Keratinocyte (primary cell): Measurements from ENCODE around the gene PNKD. TPM values are rescaled to one million over a fixed set of nuclear protein-coding genes. Genes with fewer than 3 reads are reported as not detected.

ENCODE experiments used
- DNase-seq: peaks from one replicate; pipeline ENCODE4 v3.0.0-alpha.2; 2011; ENCODE audit warnings: low read depth, missing footprints, low spot score
- FAIRE-seq: peaks from 2 replicates; lab custom pipeline; 2011; peaks lifted over from hg19 to GRCh38; lab: Jason Lieb, UNC
- H2AFZ ChIP-seq: 2 replicates; pipeline ENCODE4 v1.6.0; 2012; ENCODE audit warnings: low read length, control low read depth, inconsistent platforms; ENCODE audit not compliant: control insufficient read depth
- H3K27ac ChIP-seq: 2 replicates; pipeline ENCODE4 v1.5.1; 2011; ENCODE audit warnings: low read length; ENCODE audit not compliant: control insufficient read depth, insufficient read depth
- H3K27me3 ChIP-seq: 3 replicates; pipeline ENCODE4 v1.6.0; 2011; ENCODE audit warnings: low read length; ENCODE audit not compliant: control insufficient read depth, insufficient read depth; ENCODE audit errors: extremely low read depth
- H3K36me3 ChIP-seq, 2 experiments: 2 replicates in 1 of 2; 3 replicates in 1 of 2; pipeline ENCODE4 v1.5.1; 2011; ENCODE audit warnings: low read length in 2 of 2, mild to moderate bottlenecking in 1 of 2; ENCODE audit not compliant: control insufficient read depth in 2 of 2, insufficient read depth in 2 of 2; ENCODE audit errors: extremely low read depth in 1 of 2
- H3K4me1 ChIP-seq: 3 replicates; pipeline ENCODE4 v1.5.1; 2011; ENCODE audit warnings: low read length; ENCODE audit not compliant: control insufficient read depth, insufficient read depth; ENCODE audit errors: extremely low read depth
- H3K4me2 ChIP-seq: 3 replicates; pipeline ENCODE4 v1.6.0; 2011; ENCODE audit warnings: low read depth, low read length; ENCODE audit not compliant: control insufficient read depth, insufficient read depth; ENCODE audit errors: extremely low read depth
- H3K4me3 ChIP-seq, 3 experiments: fragments of 200-600 bp in 1 of 3; sonication (generic) in 1 of 3; 2 replicates in 2 of 3; 3 replicates in 1 of 3; pipeline ENCODE4 v1.5.1; 2011 to 2016; ENCODE audit warnings: low read length in 3 of 3, mild to moderate bottlenecking in 3 of 3, control low read depth in 2 of 3, inconsistent platforms in 1 of 3, low read depth in 1 of 3, mixed read lengths in 1 of 3, mixed run types in 1 of 3, moderate library complexity in 1 of 3; ENCODE audit not compliant: control insufficient read depth in 2 of 3, insufficient read depth in 2 of 3; ENCODE audit errors: extremely low read depth in 1 of 3
- H3K79me2 ChIP-seq: 2 replicates; pipeline ENCODE4 v1.6.0; 2012; ENCODE audit warnings: low read length; ENCODE audit not compliant: control insufficient read depth, insufficient read depth
- H3K9ac ChIP-seq: 3 replicates; pipeline ENCODE4 v1.6.0; 2011; ENCODE audit warnings: low read length; ENCODE audit not compliant: control insufficient read depth, insufficient read depth; ENCODE audit errors: extremely low read depth
- H3K9me1 ChIP-seq: 3 replicates; pipeline ENCODE4 v1.6.0; 2011; ENCODE audit warnings: low read length; ENCODE audit not compliant: control insufficient read depth, insufficient read depth; ENCODE audit errors: extremely low read depth
- H3K9me3 ChIP-seq: 2 replicates; pipeline ENCODE4 v1.5.1; 2012; ENCODE audit warnings: low read depth, low read length; ENCODE audit not compliant: control insufficient read depth
- H4K20me1 ChIP-seq: 3 replicates; pipeline ENCODE4 v1.6.0; 2011; ENCODE audit warnings: low read length; ENCODE audit not compliant: control insufficient read depth, insufficient read depth; ENCODE audit errors: extremely low read depth
- CTCF ChIP-seq, 3 experiments: IDR thresholded peaks in 1 of 3; conservative IDR thresholded peaks in 1 of 3; optimal IDR thresholded peaks in 1 of 3; 2 replicates in 2 of 3; 3 replicates in 1 of 3; pipeline versions ENCODE3 to v1.5.1; 2011; ENCODE audit warnings: low read length in 3 of 3, mild to moderate bottlenecking in 3 of 3, moderate library complexity in 2 of 3, control low read depth in 1 of 3, inconsistent platforms in 1 of 3; ENCODE audit not compliant: insufficient read depth in 2 of 3; ENCODE audit errors: extremely low read depth in 1 of 3
- EZH2 ChIP-seq: IDR thresholded peaks from one replicate; pipeline ENCODE4 v1.6.1; 2012; ENCODE audit warnings: inconsistent platforms, mild to moderate bottlenecking, low read length, moderate library complexity
- dilution Hi-C: fragments of 300-500 bp; cut with MboI; formaldehyde crosslinking; loops from one replicate; pipeline ENCODE4 v1.7.0; 2020; ENCODE audit warnings: low sequenced_read_pairs; ENCODE audit not compliant: extremely low pct_ligation_motif_present
- polyA plus RNA-seq, 5 experiments: library from polyadenylated mRNA; depleted of rRNA in 3 of 5; stranded (reverse) in 3 of 5; stranded (forward) in 1 of 5; unstranded in 1 of 5; fragments of >200 nt; gene quantifications; 1 replicate in 1 of 5; 2 replicates in 3 of 5; 3 replicates in 1 of 5; pipeline versions ENCODE4 v1.2.1 to v1.2.3, GENCODE V29; 2011 to 2012; ENCODE audit warnings: missing spikeins in 2 of 5, low read depth in 1 of 5, low replicate concordance in 1 of 5

Gene PNKD
- polyA plus RNA-seq, 1 donor (not counting 4 experiments of a cell fraction or from before 2014, with no cell fraction given): 22.8 TPM

- Histone ChIP-seq H3K9me1 (no peaks in the 10 kb centered on the region), H3K27me3 (no peaks in the 10 kb centered on the region), H3K9me3 (no peaks in the 10 kb centered on the region), H3K27ac (no peak overlapping the region), H3K79me2 (no peaks in the 10 kb centered on the region), H2AFZ (no peak overlapping the region), H4K20me1 (peaks cover 9% of the 10 kb centered on the region), H3K4me3 (no peak overlapping the region), H3K9ac (no peak overlapping the region), H3K36me3 (peaks cover 22% of the 10 kb centered on the region in 2 experiments), H3K4me2 (no peak overlapping the region), H3K4me1 (peaks cover 3% of the 10 kb centered on the region)
- TF ChIP-seq CTCF (optimal IDR thresholded peaks at IDR 0.05 in 1 of 3, IDR thresholded peaks at IDR 0.05 in 1 of 3, conservative IDR thresholded peaks at IDR 0.05 in 1 of 3; ENCODE audit: extremely low read depth in 1 of 3, insufficient read depth in 2 of 3, low read length in 3 of 3) (no peak), EZH2 (no peak)
- FAIRE-seq: no peak
- DNase-seq: no peak
- dilution Hi-C loops: no loop called here
These were observed 8.7 kb upstream of the PNKD start for GRCh38 chr2:218261423-218262236.

DNA sequence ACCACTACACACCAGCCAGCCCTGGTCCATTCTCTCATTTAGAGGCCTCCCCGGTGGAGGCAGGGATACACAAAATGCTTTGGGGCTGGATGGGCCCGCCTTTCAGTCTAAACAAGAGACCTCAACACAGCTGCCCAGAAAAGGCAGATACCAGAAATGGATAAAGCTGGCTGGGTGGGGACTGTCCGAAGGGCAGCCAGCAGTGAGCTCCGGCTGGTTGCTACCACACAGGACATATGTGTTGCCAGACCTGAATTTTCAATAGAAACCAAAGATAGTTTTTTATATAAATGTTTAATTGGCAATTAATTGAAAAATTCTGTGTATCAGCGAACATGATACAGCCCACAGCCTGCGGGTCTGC lies 8.1 kb upstream of the PNKD start:
- Histone ChIP-seq H3K27ac (no peak overlapping the region), H2AFZ (no peak overlapping the region), H3K4me1 (peaks cover 3% of the 10 kb centered on the region), H3K9me3 (no peaks in the 10 kb centered on the region), H3K9ac (no peak overlapping the region), H3K4me2 (no peak overlapping the region), H3K27me3 (no peaks in the 10 kb centered on the region), H3K4me3 (no peak overlapping the region), H3K79me2 (peaks cover under 1% of the 10 kb centered on the region), H3K36me3 (peaks cover 26% of the 10 kb centered on the region in 2 experiments), H4K20me1 (peaks cover 6% of the 10 kb centered on the region), H3K9me1 (no peaks in the 10 kb centered on the region)
- dilution Hi-C loops: no loop called here
- FAIRE-seq: no peak
- no peak for DNase-seq
- TF ChIP-seq EZH2 (no peak), CTCF (optimal IDR thresholded peaks at IDR 0.05 in 1 of 3, IDR thresholded peaks at IDR 0.05 in 1 of 3, conservative IDR thresholded peaks at IDR 0.05 in 1 of 3; ENCODE audit: extremely low read depth in 1 of 3, insufficient read depth in 2 of 3, low read length in 3 of 3) (no peak)
